SJCRH30 (cell line): ENCODE results near the gene TTC3. TPM values are rescaled to one million over a fixed set of nuclear protein-coding genes. Genes with fewer than 3 reads are reported as not detected.
"Not testable (repeated sequence)": the region's sequence is repeated elsewhere in the genome, so short reads cannot be mapped to it uniquely, and the experiment has no call there.

ENCODE experiments used
- DNase-seq, 2 experiments: peaks; one replicate each; pipeline ENCODE4 v3.0.0-alpha.2; 2015 to 2020
- H3K27ac ChIP-seq: fragments of 250-450 bp; sonication (Bioruptor Pico); 2 replicates; pipeline ENCODE4 v1.5.1; 2020; ENCODE audit warnings: mild to moderate bottlenecking, moderate library complexity
- H3K27me3 ChIP-seq: fragments of 250-450 bp; sonication (Bioruptor Pico); 2 replicates; pipeline ENCODE4 v1.5.1; 2020; ENCODE audit warnings: mild to moderate bottlenecking, moderate library complexity
- H3K36me3 ChIP-seq: fragments of 250-450 bp; sonication (Bioruptor Pico); 2 replicates; pipeline ENCODE4 v1.5.1; 2020; ENCODE audit warnings: mild to moderate bottlenecking, moderate library complexity
- H3K4me1 ChIP-seq: fragments of 250-450 bp; sonication (Bioruptor Pico); 2 replicates; pipeline ENCODE4 v1.5.1; 2020; ENCODE audit warnings: mild to moderate bottlenecking, moderate library complexity
- H3K4me3 ChIP-seq: fragments of 250-450 bp; sonication (Bioruptor Pico); 2 replicates; pipeline ENCODE4 v1.5.1; 2020; ENCODE audit warnings: mild to moderate bottlenecking, moderate library complexity
- H3K9me3 ChIP-seq: fragments of 250-450 bp; sonication (Bioruptor Pico); replicated peaks from 2 replicates; pipeline ENCODE4 v1.5.1; 2020; ENCODE audit warnings: mild to moderate bottlenecking, moderate library complexity
- total RNA-seq: library from RNA; depleted of rRNA; stranded (reverse); fragments of >200 nt; shearing (Covaris generic); gene quantifications from 2 replicates; pipeline ENCODE4 v1.2.3, GENCODE V29; 2014

The TTC3 gene
- total RNA-seq, 1 experiment from 2014 or later: 144 TPM

GRCh38 chr21:37098751-37099150 is 25.7 kb downstream of the TTC3 start:
- peak; percentile 73 to 80 for DNase-seq
- H3K9me3 ChIP-seq: no peaks in the 10 kb centered on the region
- H3K27me3 ChIP-seq: no peaks in the 10 kb centered on the region
- no peak overlapping the region for H3K4me3 ChIP-seq
- peaks cover 13% of the 10 kb centered on the region for H3K4me1 ChIP-seq
- peaks cover 47% of the 10 kb centered on the region for H3K36me3 ChIP-seq
- peak overlapping the region; percentile 49 for H3K27ac ChIP-seq

DNA sequence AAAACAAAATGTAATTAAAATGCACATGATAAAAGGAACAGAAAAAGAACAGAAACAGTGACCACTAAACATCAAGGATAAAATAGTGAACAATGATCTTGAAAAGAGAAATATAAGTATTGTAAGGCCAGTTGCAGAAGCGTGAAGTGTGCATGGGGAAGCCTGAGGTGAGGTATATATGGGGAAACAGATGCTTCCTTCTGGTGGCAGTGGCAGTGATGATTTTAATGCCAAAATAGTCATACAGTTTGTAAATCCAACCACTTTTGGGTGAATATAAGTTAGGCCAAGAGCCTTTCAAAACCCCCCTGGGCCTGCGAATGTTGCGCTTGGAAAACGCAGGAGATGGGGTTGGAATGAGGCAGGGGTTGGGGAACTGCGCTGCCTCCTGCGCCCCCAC is 27.3 kb downstream of the TTC3 start:
- no peak overlapping the region for H3K27ac ChIP-seq
- peaks cover 13% of the 10 kb centered on the region for H3K4me1 ChIP-seq
- H3K27me3 ChIP-seq: no peaks in the 10 kb centered on the region
- H3K9me3 ChIP-seq: no peaks in the 10 kb centered on the region
- no peak for DNase-seq
- no peak overlapping the region for H3K4me3 ChIP-seq
- H3K36me3 ChIP-seq: peaks cover 37% of the 10 kb centered on the region

GRCh38 chr21:37101384-37101783 is 28.3 kb downstream of the TTC3 start:
- no peak for DNase-seq
- H3K36me3 ChIP-seq: peaks cover 38% of the 10 kb centered on the region
- H3K9me3 ChIP-seq: no peaks in the 10 kb centered on the region
- no peaks in the 10 kb centered on the region for H3K27me3 ChIP-seq
- H3K27ac ChIP-seq: no peak overlapping the region
- no peak overlapping the region for H3K4me3 ChIP-seq
- peaks cover 13% of the 10 kb centered on the region for H3K4me1 ChIP-seq

GRCh38 chr21:37102746-37103145 is 29.7 kb downstream of the TTC3 start:
- not testable (repeated sequence) for H3K27ac ChIP-seq, H3K9me3 ChIP-seq, H3K27me3 ChIP-seq, DNase-seq, H3K4me3 ChIP-seq
- peaks cover 13% of the 10 kb centered on the region for H3K4me1 ChIP-seq
- peaks cover 32% of the 10 kb centered on the region for H3K36me3 ChIP-seq

DNA sequence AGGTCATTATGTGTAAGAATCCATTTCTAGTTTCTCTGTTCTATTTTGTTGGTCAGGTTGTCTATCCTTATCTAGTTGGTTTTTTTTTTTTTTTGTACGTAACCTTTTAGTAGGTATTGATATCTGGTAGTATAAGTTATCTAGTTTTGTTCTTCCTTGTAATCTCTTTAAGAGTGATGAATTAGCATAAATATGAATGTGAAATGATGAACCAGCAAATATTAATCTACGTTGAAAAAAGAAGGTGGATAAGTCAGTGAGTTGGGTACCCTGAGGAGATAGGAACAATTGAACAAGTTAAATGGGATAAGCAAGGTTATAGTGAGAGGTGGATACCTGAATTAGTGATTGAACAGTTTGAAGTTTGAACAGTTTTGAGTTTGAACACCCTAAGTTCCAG is 33.9 kb downstream of the TTC3 start:
- DNase-seq: no peak
- H3K9me3 ChIP-seq: peaks cover 10% of the 10 kb centered on the region
- H3K4me3 ChIP-seq: no peak overlapping the region
- H3K27me3 ChIP-seq: no peaks in the 10 kb centered on the region
- no peak overlapping the region for H3K27ac ChIP-seq
- H3K36me3 ChIP-seq: peaks cover 30% of the 10 kb centered on the region
- H3K4me1 ChIP-seq: no peaks in the 10 kb centered on the region

DNA sequence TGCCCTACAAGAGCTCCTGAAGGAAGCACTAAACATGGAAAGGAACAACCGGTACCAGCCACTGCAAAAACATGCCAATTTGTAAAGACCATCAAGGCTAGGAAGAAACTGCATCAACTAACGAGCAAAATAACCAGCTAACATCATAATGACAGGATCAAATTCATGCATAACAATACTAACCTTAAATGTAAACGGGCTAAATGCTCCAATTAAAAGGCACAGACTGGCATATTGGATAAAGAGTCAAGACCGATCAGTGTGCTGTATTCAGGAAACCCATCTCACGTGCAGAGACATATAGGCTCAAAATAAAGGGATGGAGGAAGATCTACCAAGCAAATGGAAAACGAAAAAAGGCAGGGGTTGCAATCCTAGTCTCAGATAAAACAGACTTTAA is 38.0 kb downstream of the TTC3 start:
- H3K27ac ChIP-seq, H3K4me1 ChIP-seq, H3K27me3 ChIP-seq, DNase-seq, H3K4me3 ChIP-seq: not testable (repeated sequence)
- Histone ChIP-seq H3K36me3 (peaks cover 24% of the 10 kb centered on the region), H3K9me3 (peaks cover 15% of the 10 kb centered on the region)

DNA sequence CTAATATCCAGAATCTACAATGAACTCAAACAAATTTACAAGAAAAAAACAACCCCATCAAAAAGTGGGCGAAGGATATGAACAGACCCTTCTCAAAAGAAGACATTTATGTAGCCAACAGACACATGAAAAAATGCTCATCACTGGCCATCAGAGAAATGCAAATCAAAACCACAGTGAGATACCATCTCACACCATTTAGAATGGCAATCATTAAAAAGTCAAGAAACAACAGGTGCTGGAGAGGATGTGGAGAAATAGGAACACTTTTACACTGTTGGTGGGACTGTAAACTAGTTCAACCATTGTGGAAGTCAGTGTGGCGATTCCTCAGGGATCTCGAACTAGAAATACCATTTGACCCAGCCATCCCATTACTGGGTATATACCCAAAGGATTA is 41.2 kb downstream of the TTC3 start:
- H3K9me3 ChIP-seq, H3K27ac ChIP-seq, H3K36me3 ChIP-seq, H3K4me1 ChIP-seq, H3K27me3 ChIP-seq, DNase-seq, H3K4me3 ChIP-seq: not testable (repeated sequence)

DNA sequence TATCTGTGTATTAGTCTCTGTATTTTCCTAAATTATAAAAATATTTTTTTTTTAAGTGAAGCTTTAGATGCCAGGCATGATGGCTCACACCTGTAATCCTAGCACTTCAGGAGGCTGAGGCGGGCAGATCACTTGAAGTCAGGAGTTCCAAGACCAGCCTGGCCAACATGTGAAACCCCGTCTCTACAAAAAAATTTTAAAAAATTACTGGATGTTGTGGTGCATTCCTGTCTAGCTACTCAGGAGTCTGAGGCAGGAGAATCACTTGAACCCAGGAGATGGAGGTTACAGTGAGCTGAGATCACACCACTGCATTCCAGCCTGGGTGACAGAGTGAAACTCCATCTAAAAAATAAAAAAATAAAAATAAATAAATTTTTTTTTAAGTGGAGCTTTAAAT is 43.4 kb downstream of the TTC3 start:
- not testable (repeated sequence) for H3K27me3 ChIP-seq, H3K4me3 ChIP-seq, H3K9me3 ChIP-seq, H3K4me1 ChIP-seq, H3K36me3 ChIP-seq, DNase-seq, H3K27ac ChIP-seq

GRCh38 chr21:37117204-37117603 is 44.1 kb downstream of the TTC3 start:
- no peak for DNase-seq
- H3K4me3 ChIP-seq: no peak overlapping the region
- peaks cover 16% of the 10 kb centered on the region for H3K36me3 ChIP-seq
- 0 out of 2 replicates have a peak, but pooled peaks cover 2% of the 10 kb centered on the region for H3K4me1 ChIP-seq
- H3K27ac ChIP-seq: no peak overlapping the region
- H3K27me3 ChIP-seq: no peaks in the 10 kb centered on the region; the same call in 1 of the 2 replicates
- H3K9me3 ChIP-seq: peaks cover 5% of the 10 kb centered on the region; the same call in 1 of the 2 replicates

DNA sequence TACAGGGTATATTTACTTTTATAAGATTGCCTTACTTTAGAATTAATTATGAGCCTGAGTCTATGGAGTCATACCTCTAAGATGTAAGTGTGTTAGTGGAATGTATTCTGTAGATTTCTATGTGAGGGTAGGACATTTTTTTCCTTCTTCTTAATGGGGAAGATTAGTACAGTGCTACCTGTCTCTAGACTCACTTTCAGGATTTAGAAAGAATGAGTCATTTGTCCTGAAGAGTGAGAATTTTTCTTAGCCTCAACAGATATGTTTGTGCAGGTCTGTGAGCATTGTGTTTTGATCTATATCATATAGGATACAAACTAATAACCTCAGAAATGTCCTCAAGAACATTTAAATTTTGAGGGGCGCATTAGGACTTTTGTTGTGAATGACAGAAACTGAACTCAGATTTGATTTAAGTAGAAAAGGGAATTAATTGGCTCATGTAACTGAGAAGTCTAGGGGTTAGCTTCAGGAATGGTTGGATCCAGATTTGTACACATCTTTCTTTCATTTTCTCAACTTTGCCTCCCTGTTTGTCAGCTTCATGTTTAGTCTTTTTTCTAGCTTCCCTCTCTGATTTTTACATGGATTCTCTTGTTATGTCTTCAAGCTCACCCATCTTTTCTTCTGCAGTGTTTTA is 45.3 kb downstream of the TTC3 start:
- H3K27ac ChIP-seq: no peak overlapping the region
- H3K4me3 ChIP-seq: no peak overlapping the region
- no peaks in the 10 kb centered on the region; the same call in 1 of the 2 replicates for H3K27me3 ChIP-seq
- 0 out of 2 replicates have a peak, but pooled peaks cover 2% of the 10 kb centered on the region for H3K4me1 ChIP-seq
- DNase-seq: no peak
- peaks cover 5% of the 10 kb centered on the region; the same call in 1 of the 2 replicates for H3K9me3 ChIP-seq
- H3K36me3 ChIP-seq: peaks cover 16% of the 10 kb centered on the region

- 0 out of 2 replicates have a peak, but pooled peaks cover 2% of the 10 kb centered on the region for H3K4me1 ChIP-seq
- no peaks in the 10 kb centered on the region; the same call in 1 of the 2 replicates for H3K27me3 ChIP-seq
- no peaks in the 10 kb centered on the region for H3K9me3 ChIP-seq
- H3K36me3 ChIP-seq: peaks cover 18% of the 10 kb centered on the region
- H3K4me3 ChIP-seq: no peak overlapping the region
- no peak overlapping the region for H3K27ac ChIP-seq
- DNase-seq: no peak
Measured at GRCh38 chr21:37119421-37120218, 46.6 kb downstream of the TTC3 start.

- H3K4me3 ChIP-seq: no peak overlapping the region
- peaks cover 52% of the 10 kb centered on the region for H3K36me3 ChIP-seq
- H3K4me1 ChIP-seq: no peaks in the 10 kb centered on the region
- H3K9me3 ChIP-seq: no peaks in the 10 kb centered on the region
- no peak overlapping the region for H3K27ac ChIP-seq
- DNase-seq: no peak
- no peaks in the 10 kb centered on the region for H3K27me3 ChIP-seq
Measured at GRCh38 chr21:37128076-37128475, 55.0 kb downstream of the TTC3 start.

DNA sequence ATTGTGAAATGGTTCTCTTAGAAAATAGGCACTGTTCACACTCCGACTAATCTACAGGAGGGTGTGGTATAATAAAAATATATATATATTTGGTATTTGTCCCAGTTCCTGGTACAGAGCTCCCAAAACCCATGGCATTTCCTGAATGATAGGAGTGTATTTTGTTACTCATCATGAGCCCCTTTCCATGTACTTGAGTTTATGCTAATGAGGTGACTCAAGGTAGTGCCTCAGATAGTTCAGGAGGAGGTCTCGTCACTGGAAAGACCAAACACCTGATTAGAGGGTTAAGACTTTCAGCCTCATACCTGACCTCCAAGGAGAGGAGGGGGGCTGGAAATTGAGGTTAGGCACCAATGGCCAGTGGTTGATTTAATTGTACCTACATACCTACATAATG is 57.9 kb downstream of the TTC3 start:
- Histone ChIP-seq H3K4me3 (no peak overlapping the region), H3K9me3 (no peaks in the 10 kb centered on the region), H3K36me3 (peaks cover 65% of the 10 kb centered on the region), H3K27ac (no peak overlapping the region), H3K4me1 (no peaks in the 10 kb centered on the region), H3K27me3 (no peaks in the 10 kb centered on the region)
- DNase-seq: no peak

DNA sequence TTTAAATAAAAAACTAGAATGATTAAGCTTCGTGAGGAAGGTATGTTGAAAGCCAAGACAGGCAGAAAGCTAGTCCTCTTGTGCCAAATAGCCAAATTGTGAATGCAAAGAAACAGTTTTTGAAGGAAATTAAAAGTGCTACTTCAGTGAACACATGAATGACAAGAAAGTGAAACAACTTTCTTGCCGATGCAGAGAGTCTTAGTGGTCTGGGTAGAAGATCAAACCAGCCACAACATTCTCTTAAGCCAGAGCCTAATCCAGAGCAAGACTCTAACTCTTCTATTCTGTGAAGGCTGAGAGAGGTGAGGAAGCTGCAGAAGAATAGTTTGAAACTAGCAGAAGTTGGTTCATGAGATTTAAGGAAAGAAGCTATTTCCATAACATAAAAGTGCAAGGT is 63.2 kb downstream of the TTC3 start:
- Histone ChIP-seq H3K36me3 (peaks cover 78% of the 10 kb centered on the region), H3K4me3 (no peak overlapping the region)

GRCh38 chr21:37136744-37137143 is 63.7 kb downstream of the TTC3 start:
- H3K9me3 ChIP-seq: no peaks in the 10 kb centered on the region
- no peak overlapping the region for H3K4me3 ChIP-seq
- no peaks in the 10 kb centered on the region for H3K27me3 ChIP-seq
- peaks cover 77% of the 10 kb centered on the region for H3K36me3 ChIP-seq
- peaks cover 13% of the 10 kb centered on the region; the same call in 1 of the 2 replicates for H3K4me1 ChIP-seq
- no peak for DNase-seq
- no peak overlapping the region for H3K27ac ChIP-seq

More for the DNA sequence above, 63.2 kb downstream of the TTC3 start:
- H3K27me3 ChIP-seq: no peaks in the 10 kb centered on the region
- H3K27ac ChIP-seq: no peak overlapping the region
- peaks cover 13% of the 10 kb centered on the region; the same call in 1 of the 2 replicates for H3K4me1 ChIP-seq
- DNase-seq: no peak
- no peaks in the 10 kb centered on the region for H3K9me3 ChIP-seq
